WERI-Rb-1 (cell line): ENCODE measurements around the gene GCH1.
"Not testable (repeated sequence)": the region's sequence is repeated elsewhere in the genome, so short reads cannot be mapped to it uniquely, and the experiment has no call there.

Experiments used
- DNase-seq: peaks from one replicate; pipeline ENCODE4 v3.0.0-alpha.2; 2020
- H3K27ac ChIP-seq: fragments of 250-450 bp; sonication (Bioruptor Pico); 2 replicates; pipeline ENCODE4 v1.5.1; 2020; ENCODE audit warnings: mild to moderate bottlenecking, moderate library complexity
- H3K27me3 ChIP-seq: fragments of 250-450 bp; sonication (Bioruptor Pico); 2 replicates; pipeline ENCODE4 v1.5.1; 2021; ENCODE audit warnings: mild to moderate bottlenecking, low read depth, moderate library complexity; ENCODE audit not compliant: insufficient read depth, severe bottlenecking
- H3K36me3 ChIP-seq: fragments of 250-450 bp; sonication (Bioruptor Pico); 2 replicates; pipeline ENCODE4 v1.5.1; 2020; ENCODE audit warnings: mild to moderate bottlenecking, moderate library complexity
- H3K4me3 ChIP-seq: 2 replicates; pipeline ENCODE4 v1.5.1; 2011; ENCODE audit warnings: low read depth, mild to moderate bottlenecking, control low read depth, low read length
- H3K9me3 ChIP-seq: fragments of 250-450 bp; sonication (Bioruptor Pico); 2 replicates; pipeline ENCODE4 v1.5.1; 2021; ENCODE audit warnings: mild to moderate bottlenecking, moderate library complexity; ENCODE audit not compliant: severe bottlenecking
- CTCF ChIP-seq: IDR thresholded peaks from 2 replicates; pipeline ENCODE4 v1.5.1; 2011; ENCODE audit warnings: low read depth, mild to moderate bottlenecking, control low read depth, inconsistent platforms, low read length

The GCH1 gene

GRCh38 chr14:54906075-54906474 is 3.4 kb upstream of the GCH1 start:
- no peak overlapping the region for H3K27ac ChIP-seq
- TF ChIP-seq CTCF: no peak
- no peak for DNase-seq
- no peaks in the 10 kb centered on the region for H3K27me3 ChIP-seq
- H3K36me3 ChIP-seq: no peaks in the 10 kb centered on the region
- H3K9me3 ChIP-seq: no peaks in the 10 kb centered on the region
- H3K4me3 ChIP-seq: no peak overlapping the region

- peak; percentile 74 for DNase-seq
- H3K4me3 ChIP-seq: peak overlapping the region; percentile 81
- H3K27ac ChIP-seq: peak overlapping the region; percentile 79
- TF ChIP-seq CTCF: 0 out of 2 replicates have a peak, but pooled peaks have one; percentile 13
- H3K9me3 ChIP-seq: no peaks in the 10 kb centered on the region
- no peaks in the 10 kb centered on the region for H3K27me3 ChIP-seq
- H3K36me3 ChIP-seq: peaks cover 3% of the 10 kb centered on the region; the same call in 1 of the 2 replicates
Observed at GRCh38 chr14:54902143-54902520, 494 bp downstream of the GCH1 start.

- peak overlapping the region; percentile 79 for H3K27ac ChIP-seq
- no peaks in the 10 kb centered on the region for H3K9me3 ChIP-seq
- no peaks in the 10 kb centered on the region for H3K27me3 ChIP-seq
- no peak for TF ChIP-seq CTCF
- no peak for DNase-seq
- H3K4me3 ChIP-seq: peak overlapping the region; percentile 81
- H3K36me3 ChIP-seq: peaks cover 3% of the 10 kb centered on the region; the same call in 1 of the 2 replicates
Observed at GRCh38 chr14:54901380-54902142, 1.1 kb downstream of the GCH1 start.

- Histone ChIP-seq H3K4me3 (no peak overlapping the region), H3K27me3 (no peaks in the 10 kb centered on the region), H3K27ac (no peak overlapping the region), H3K36me3 (peaks cover 3% of the 10 kb centered on the region; the same call in 1 of the 2 replicates), H3K9me3 (no peaks in the 10 kb centered on the region)
- no peak for DNase-seq
- no peak for TF ChIP-seq CTCF
Observed at GRCh38 chr14:54899573-54899972, 3.1 kb downstream of the GCH1 start.

GRCh38 chr14:54897809-54898555 is 4.6 kb downstream of the GCH1 start:
- H3K36me3 ChIP-seq, H3K27me3 ChIP-seq, H3K4me3 ChIP-seq, DNase-seq, H3K27ac ChIP-seq, H3K9me3 ChIP-seq: not testable (repeated sequence)

GRCh38 chr14:54895683-54896082 is 6.9 kb downstream of the GCH1 start:
- Histone ChIP-seq H3K27me3 (no peaks in the 10 kb centered on the region), H3K36me3 (peaks cover 3% of the 10 kb centered on the region; the same call in 1 of the 2 replicates), H3K4me3 (no peak overlapping the region), H3K27ac (no peak overlapping the region), H3K9me3 (no peaks in the 10 kb centered on the region)
- TF ChIP-seq CTCF: no peak
- no peak for DNase-seq
